ENCODE data around the gene CCDC157.
A peak's percentile ranks its signal among the peaks of the same experiment; 100 is the strongest.
"Not testable (repeated sequence)": the region's sequence is repeated elsewhere in the genome, so short reads cannot be mapped to it uniquely, and the experiment has no call there.

CCDC157 gene

GRCh38 chr22:30326255-30326705 lies 30.5 kb upstream of the CCDC157 start:
- peak; percentile 12 to 28 for DNase-seq

- peak; percentile 95 to 96 for DNase-seq
These were observed 30.0 kb upstream of the CCDC157 start, which contains the start of gene TBC1D10A for GRCh38 chr22:30326706-30327362. Gene TBC1D10A, minus strand, starts transcription at chr22:30326941. Its CDS starts 60 bp downstream, at chr22:30326881.

GRCh38 chr22:30327864-30328345 lies 28.9 kb upstream of the CCDC157 start:
- no peak for DNase-seq

- no peak for DNase-seq
These were observed 28.2 kb upstream of the CCDC157 start for GRCh38 chr22:30328466-30329049.

- no peak for DNase-seq
These were observed 24.3 kb upstream of the CCDC157 start for GRCh38 chr22:30332551-30332950.

- DNase-seq, result no peak
These were observed 23.7 kb upstream of the CCDC157 start for GRCh38 chr22:30332994-30333706.

GRCh38 chr22:30333707-30334087 lies 23.1 kb upstream of the CCDC157 start:
- DNase-seq, result no peak

GRCh38 chr22:30334646-30335045 lies 22.2 kb upstream of the CCDC157 start:
- DNase-seq, result no peak

- DNase-seq, result no peak
These were observed 21.6 kb upstream of the CCDC157 start for GRCh38 chr22:30335236-30335635.

- DNase-seq, result no peak
These were observed 19.9 kb upstream of the CCDC157 start for GRCh38 chr22:30336752-30337460.

- DNase-seq, result no peak
These were observed 19.4 kb upstream of the CCDC157 start for GRCh38 chr22:30337461-30337778.

GRCh38 chr22:30338341-30338740 lies 18.5 kb upstream of the CCDC157 start:
- not testable (repeated sequence) for DNase-seq

GRCh38 chr22:30338802-30339201 lies 18.0 kb upstream of the CCDC157 start:
- DNase-seq, result no peak

GRCh38 chr22:30340911-30341685 lies 15.7 kb upstream of the CCDC157 start:
- no peak for DNase-seq

GRCh38 chr22:30344447-30345200 lies 12.2 kb upstream of the CCDC157 start:
- DNase-seq, result peak in 1 of 2 donors; percentile 25

GRCh38 chr22:30347255-30347892 lies 9.4 kb upstream of the CCDC157 start:
- DNase-seq, result no peak

GRCh38 chr22:30348404-30348803 lies 8.4 kb upstream of the CCDC157 start:
- DNase-seq, result no peak

- no peak for DNase-seq
These were observed 8.0 kb upstream of the CCDC157 start for GRCh38 chr22:30348809-30349208.

GRCh38 chr22:30351226-30351625 lies 5.6 kb upstream of the CCDC157 start:
- no peak for DNase-seq

GRCh38 chr22:30354644-30355043 lies 2.2 kb upstream of the CCDC157 start:
- DNase-seq, result no peak

- peak in 1 of 2 donors; percentile 19 for DNase-seq
These were observed 396 bp downstream of the CCDC157 start for GRCh38 chr22:30357236-30357570.
